GM19193 (cell line): Measurements from ENCODE around the gene HPSE2.

Experiments used
- POLR2A ChIP-seq: IDR thresholded peaks from 4 replicates; pipeline ENCODE4 v1.6.1; 2011; ENCODE audit not compliant: insufficient read depth, insufficient read length; ENCODE audit errors: extremely low read depth

The HPSE2 gene

DNA sequence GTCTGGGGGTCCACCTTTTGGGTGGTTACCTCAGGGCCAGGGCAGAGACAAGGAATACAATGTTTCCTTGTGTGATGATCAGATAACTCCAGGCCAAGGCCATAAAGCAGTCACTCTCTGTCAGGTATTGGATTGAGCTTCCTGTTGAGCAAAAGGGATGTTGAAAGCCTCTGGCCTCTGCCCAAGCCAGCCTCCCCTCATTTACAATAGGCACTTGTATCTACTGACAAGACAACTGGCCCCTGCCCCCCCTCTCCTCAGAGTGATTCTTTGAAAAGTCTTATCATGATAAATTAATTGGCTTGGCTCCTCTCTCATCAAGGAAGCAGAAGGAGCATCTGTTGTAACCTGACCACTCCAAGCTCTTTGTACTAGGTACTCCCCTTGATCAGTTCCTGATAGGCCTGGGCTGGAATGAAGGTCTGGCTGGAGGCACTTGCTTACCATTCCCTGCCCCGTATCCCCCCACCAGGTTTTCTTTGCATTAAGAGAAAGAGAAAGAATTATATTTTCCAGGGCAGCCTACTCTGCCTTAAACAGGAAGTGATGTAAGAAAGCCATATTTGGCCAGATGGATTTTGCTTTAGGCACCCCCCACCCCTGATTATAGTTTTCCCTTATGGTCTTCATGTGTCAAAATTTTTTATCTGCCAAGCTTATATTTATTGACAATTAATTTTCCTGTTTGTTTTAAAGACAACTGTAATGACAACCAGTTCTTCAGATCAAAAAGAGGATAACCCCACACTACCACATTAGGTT, 746.8 kb downstream of the HPSE2 start:
- TF ChIP-seq POLR2A, result no peak

DNA sequence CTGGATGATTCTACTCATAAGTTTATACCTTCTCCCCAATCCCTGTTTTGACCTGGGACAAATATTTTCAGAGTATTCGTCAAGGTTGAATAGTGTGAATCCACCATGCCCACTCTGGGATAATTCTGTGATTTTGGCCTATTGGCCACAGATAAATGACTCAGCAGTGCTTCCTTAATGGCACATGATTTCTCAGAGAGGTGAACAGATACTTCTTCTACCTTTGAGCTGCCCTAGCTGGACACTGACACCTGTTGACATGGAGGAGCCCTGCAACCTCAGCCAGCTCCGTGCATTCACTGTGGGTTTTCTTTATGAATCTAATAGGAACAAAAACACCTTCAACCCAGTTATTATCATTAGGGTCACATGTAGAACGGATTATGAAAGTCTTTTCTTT, 748.0 kb downstream of the HPSE2 start:
- TF ChIP-seq POLR2A, result no peak

DNA sequence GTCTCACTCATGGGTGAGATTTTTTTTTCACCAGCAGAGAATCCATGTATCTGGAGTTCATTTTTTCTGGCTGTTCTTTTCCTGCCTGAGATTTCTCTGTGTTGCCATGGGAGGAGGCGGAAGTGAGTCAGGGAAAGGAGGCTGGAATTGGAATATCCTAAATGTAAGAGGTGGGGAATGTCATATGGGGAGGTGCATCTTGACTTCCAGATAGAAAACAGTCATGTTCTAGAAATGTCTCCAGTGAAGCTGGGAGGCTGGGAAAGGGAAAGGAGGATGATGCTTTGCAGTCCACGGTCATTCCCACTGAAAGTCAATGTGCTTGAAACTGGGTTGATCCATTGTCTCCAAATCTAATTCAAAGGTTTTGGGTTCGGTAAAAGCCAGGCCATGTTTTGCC, 749.2 kb downstream of the HPSE2 start:
- TF ChIP-seq POLR2A, result no peak

DNA sequence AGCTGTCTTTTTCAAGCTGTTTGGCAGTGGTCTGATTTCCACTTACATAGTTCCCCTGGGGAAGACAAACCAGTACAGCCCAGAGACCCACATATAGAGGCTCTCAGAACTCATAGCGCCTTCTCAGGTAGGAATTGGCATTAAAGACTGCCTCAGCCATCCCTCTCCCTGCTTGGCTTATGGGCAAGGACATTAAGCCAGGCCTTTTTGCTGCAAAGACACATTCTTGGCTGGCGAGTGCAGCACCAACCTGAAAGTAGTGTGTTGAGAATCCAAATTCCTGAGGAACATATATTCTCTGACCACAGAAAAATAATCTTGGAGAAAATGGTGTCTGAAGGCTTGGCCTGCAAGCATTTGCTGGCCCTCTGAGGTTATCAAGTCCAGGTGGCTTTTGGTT, 749.7 kb downstream of the HPSE2 start:
- no peak for TF ChIP-seq POLR2A

DNA sequence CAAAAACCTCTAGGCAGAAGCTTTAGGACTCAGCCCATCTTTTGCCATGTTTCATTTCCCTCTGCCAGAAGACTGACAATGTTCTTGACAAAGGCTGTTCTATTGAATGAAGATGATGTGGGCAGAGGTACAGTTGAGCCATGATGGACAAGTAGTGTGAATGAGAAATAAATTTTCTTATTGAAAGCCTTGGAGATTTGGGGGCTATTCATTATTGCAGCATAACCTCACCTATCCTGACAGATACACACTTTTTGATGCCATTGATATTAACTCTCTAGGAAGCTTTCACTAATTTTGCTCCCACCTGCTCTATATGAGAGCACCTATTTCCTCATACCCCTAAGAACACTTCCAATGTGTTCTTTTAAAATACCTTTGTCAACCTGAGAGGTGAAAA, 752.0 kb downstream of the HPSE2 start:
- TF ChIP-seq POLR2A, result no peak

DNA sequence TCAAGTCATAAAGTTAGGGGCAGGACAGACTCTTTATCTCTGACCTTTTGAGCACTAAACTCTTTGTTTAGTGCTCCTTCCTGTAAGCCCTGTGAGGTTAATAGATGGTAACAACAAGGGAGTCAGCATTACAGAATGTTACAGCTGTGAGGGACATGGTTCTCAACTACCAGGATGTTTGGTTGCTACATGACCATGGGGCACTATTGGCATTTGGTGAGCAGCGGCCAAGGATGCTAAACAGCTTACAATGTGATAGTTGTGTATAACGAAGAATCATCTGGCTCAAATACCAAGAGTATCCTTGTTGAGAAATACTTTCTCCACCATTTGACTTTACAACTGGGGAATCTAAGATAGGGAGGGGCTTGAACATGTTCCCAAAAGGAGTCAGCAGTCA, 753.6 kb downstream of the HPSE2 start:
- no peak for TF ChIP-seq POLR2A

DNA sequence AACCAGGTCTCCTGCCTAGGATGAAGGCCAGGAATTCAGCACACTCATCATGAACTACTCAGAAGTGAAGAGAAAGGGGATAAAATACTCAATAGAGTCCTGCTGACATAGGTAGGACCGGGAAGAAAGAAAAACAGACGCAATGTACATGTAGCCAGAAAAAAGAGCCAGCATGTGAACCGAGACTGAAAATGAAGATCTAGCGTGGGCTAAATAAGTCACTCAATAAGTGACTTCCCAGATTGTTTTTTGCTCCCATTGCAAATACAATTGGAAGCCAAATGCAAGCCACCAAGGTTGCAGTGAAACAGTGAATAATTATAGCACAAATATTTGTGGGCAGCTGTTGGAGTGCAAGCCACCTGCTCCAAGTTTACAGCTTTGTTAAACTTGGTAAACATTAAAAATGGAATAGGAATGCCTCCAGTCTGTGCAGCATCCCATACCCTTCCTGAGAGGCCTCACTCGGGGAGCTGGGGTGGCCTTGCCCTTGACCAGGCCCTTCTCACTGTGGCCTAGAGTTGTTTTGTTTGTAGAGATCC, 754.2 kb downstream of the HPSE2 start:
- TF ChIP-seq POLR2A, result no peak

DNA sequence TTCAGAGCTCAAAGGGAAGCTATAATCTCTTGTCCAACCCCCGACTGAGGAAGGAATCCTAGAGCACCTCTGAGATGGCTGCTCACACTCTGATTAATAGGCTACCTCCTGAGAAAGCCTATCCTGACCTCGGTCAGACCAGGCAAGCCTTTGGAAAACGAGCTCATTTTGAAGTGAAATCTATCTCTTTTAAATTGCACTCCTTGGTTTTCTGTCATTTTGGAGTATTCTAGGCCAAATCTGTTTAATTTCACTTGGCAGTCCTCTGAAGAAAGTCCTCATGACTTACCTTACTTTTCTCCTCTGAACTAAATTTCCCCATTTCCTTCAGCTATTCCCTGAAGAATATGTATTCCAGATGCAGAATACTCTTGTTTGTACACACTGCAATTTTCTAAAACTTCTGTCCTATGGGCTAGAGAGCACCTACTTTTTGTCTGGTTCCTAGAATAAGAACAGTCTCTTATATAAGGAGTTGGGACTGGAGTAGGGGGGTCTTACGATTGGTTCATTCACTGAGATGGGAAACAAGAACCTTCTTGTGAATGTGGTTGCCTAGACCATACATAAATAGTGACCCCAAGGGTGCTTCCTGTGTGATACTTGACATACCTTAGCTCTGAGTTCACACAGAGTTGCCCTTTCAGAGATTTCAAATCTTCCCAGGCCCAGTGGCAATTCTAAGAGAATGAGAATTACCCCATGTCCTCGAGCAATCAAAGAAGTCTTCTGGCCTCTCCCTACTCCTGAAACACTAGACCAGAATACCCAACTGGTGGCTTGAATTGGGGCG, 757.0 kb downstream of the HPSE2 start:
- no peak for TF ChIP-seq POLR2A

DNA sequence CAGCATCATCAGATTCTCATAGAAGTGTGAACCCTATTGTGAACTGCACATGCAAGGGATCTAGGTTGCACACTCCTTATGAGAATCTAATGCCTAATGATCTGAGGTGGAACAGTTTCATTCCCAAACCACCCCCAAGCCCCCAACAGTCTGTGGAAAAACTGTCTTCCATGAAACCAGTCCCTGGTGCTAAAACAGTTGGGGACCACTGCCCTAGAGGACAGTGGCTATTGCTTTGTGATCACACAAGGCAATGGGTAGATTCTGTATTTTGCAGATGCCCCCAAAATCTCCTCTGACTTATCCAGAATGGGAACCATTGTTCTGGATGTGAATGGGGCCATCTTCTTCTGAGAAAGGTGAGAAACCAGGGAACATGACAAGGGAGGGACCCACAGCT, 757.8 kb downstream of the HPSE2 start:
- no peak for TF ChIP-seq POLR2A

DNA sequence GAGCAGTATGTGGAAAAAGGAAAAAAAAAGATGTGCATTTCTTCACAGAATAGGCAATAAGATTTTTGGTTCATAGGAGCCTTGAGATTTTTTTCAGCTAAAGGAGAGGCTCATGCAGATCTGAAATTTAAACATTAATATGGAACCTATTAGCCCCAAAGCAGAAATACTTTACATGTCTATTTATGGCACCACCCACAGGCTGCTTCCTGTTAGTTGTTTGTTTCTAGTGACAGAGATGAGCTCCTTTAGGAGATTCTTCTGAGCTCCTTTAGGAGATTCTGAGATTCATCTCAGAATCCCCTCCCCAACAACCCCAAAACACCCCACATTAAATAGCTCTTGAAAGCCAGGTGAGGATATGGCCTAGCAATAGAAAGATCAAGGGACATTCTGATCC, 761.0 kb downstream of the HPSE2 start:
- TF ChIP-seq POLR2A, result no peak

DNA sequence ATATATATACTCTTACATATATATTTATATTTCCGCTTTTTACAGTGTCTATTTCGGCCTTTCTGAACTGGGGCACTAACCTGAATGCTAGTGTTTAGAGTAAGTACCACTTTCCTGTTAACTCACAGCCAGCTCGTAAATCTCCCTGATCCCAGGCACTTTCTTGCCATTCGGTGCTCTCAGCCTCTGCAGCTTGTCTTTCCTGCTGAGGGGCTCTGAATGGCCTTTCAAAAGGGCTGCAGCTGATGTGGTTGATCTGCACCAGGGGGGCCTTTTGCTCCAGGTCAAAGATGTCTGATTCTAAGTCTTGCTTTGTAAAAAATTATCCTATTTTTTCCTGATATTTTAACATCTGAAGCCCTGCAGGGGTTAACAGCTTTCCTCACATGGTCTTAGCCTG, 763.5 kb downstream of the HPSE2 start:
- no peak for TF ChIP-seq POLR2A

DNA sequence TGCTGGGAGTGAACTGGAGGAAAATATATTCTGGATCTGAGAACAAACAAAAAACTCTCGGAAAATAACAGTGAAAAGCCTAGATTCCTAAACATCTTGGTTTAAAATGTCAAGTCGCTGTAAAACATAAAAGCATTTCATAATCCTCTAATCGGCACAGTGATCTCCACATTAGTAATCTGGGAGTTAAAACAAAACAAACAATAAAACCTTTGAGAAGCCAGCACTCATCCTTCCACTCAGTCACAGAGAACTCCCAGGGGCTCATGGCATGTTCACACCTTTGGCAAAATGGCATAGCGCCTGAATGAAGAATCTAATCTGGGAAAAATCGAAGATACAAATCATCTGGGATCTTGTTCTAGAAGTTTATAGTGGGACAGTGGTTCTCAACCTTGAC, 764.8 kb downstream of the HPSE2 start:
- no peak for TF ChIP-seq POLR2A

DNA sequence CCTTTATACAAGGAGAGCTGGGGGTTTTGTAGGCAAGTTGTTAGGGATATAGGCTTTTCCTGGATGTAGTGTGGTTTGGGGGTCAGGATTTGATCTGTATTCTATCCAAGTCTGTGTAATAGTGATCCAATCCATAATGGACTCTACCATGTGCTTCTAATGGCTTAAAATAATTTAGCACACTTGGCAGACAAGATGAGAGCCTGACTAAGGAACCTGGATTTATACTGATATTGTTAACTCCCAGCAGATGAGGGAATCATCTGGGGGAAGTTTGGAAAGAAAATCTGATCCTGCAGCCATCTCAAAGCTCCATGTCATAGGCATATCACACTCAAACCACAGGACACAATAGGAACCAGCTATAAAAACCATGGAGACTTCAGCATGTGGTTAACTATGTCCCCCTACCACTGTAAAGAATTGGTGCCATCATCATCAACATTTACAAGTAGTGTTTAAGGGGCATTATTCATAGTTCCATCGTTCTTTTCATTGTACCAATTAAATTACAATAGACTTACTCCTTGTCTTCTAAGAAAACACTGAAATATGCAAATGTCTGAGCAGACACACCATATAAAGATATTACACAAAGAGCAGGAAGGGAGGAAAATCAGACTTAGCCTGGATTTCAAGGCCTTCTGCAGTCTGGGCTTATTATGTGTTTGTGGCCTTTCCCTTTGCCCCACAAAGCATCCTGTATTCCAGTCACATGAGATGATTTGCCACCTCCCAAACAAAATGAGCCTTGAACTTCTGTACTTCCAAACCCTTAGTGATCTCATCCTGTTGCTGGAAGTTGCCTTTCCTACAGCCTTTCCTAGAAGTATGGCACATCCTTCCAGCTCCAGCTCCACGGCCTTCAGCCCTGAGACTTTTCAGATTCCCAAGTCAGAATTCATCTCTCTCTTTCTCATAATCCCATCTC, 766.4 kb downstream of the HPSE2 start:
- no peak for TF ChIP-seq POLR2A

DNA sequence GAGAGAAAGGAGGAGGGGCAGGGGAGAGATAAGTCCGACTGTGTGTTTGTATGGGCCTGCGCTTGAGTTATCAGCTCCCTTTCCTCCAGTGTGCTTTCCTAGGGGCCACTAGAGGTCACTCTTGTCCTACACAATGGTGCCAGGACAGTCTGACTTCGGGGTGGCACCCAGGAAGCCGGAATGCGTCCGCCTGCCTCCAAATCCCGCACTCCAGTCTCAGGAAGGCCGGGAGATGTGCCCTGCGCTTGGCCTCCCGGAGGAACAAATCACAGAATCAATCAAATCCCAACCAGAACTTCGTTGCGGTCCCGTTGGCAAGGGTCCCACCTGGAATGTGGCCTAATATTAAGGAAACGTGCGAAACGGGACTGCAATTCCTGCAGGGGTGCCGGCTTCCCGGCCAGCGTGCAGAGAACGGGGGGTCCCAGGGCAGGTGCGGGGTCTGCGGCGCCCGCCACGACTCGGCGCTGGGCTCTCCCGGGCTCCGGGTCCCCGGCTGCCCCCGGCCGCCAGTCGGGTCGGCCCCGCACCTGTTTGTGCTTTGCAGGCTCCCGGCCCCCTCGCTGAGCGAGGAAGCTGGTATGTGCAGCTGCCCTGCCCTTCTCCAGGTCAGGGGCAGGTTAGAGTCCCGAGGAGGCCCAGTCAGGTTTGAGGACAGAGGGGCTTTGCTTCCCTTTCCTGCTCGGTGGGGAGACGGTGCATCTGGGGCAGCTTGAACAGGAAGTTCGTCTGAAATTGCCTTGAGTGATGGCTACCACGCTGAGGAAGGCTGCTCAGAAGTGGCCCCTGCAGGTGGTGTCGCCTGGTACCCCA, 767.9 kb downstream of the HPSE2 start:
- TF ChIP-seq POLR2A, result no peak

DNA sequence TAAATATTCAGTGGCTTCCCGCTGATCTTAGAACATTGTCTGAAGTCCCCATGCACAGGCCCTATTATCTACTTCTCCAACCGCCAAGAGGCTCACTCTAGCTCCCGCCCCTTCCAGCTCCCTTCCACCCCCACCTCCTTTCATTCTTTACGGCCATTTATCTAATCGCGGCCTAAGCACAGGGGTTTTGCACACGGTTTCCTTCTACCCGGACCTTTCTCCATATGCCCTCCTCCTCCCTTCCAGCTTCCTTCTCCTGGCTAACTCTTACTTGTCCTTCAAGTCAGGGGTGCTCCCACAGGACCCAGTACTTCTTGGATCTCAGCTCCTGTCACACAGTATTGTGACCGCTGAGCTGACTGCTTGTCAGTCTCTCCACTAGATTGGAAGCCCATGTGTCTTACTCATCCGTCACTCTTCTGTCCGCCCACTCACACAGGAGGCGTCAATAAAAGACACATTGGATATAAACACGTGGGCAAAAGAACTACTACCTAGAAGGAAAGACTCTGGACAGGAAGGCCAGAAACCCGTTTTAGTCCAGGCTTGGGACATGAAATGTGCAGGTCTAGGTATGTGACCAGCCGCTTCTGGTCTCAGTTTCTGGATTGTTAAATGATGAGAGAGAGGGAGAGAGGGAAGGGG, 768.7 kb downstream of the HPSE2 start:
- TF ChIP-seq POLR2A, result no peak
